HG02943 (cell line): ENCODE results near the gene USH1G.
"Not testable (repeated sequence)": the region's sequence is repeated elsewhere in the genome, so short reads cannot be mapped to it uniquely, and the experiment has no call there.

Experiments used
- ATAC-seq: cut with Tn5 transposase; IDR thresholded peaks from one replicate; pipeline ENCODE4 v1.9.1; 2021; ENCODE audit warnings: mild to moderate bottlenecking, low read depth, moderate library complexity; ENCODE audit not compliant: unreplicated experiment

Gene USH1G

GRCh38 chr17:74907012-74907411 is 16.0 kb downstream of the USH1G start:
- no peak for ATAC-seq

- not testable (repeated sequence) for ATAC-seq
Observed at GRCh38 chr17:74906214-74906793, 16.8 kb downstream of the USH1G start.

GRCh38 chr17:74904687-74905409 is 18.2 kb downstream of the USH1G start:
- ATAC-seq, result no peak

DNA sequence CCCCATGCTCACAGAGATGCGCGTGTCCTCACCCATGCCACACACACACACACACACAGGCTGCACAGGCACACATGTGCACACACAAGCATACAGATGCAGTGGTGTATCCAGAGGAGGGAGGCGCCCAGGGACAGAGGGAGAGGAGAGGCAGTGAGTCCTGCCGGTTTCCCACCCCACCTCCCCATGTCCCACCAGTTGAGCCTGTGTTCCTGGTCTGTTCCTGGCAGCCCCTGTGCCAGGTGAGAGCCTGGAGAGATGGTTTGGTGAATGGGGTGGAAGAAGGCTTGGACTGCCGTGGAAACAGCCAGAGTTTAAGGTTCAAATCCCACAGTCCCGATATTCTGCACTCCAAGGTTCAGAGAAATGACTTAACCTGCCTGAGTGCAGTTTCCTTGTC is 19.4 kb downstream of the USH1G start:
- ATAC-seq, result no peak

DNA sequence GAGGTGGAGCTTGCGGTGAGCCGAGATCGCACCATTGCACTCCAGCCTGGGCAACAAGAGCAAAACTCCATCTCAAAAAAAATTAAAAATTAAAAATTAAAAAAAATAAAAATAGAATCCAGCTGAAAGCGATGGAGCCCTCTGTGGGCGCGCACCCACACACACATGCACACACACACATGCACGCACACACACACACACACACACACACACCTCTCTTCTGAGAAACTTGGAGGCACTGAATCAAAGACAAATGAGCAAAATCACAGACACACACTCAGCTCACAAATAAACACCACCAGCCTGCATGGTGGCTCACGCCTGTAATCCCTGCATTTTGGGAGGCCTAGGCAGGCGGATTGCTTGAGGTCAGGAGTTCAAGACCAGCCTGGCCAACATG is 20.0 kb downstream of the USH1G start:
- no peak for ATAC-seq

- no peak for ATAC-seq
Observed at GRCh38 chr17:74901353-74902135, 21.5 kb downstream of the USH1G start.

GRCh38 chr17:74900208-74900607 is 22.8 kb downstream of the USH1G start:
- ATAC-seq, result no peak

GRCh38 chr17:74898376-74898946 is 24.6 kb downstream of the USH1G start:
- ATAC-seq, result no peak

GRCh38 chr17:74893936-74894671 is 29.0 kb downstream of the USH1G start:
- ATAC-seq, result no peak

- ATAC-seq, result no peak
Observed at GRCh38 chr17:74892974-74893911, 29.8 kb downstream of the USH1G start, which contains the start of gene FADS6. FADS6 (minus strand) TSS chr17:74893633; CDS start chr17:74893595, 38 bp downstream.

GRCh38 chr17:74892013-74892841 is 30.8 kb downstream of the USH1G start:
- no peak for ATAC-seq

DNA sequence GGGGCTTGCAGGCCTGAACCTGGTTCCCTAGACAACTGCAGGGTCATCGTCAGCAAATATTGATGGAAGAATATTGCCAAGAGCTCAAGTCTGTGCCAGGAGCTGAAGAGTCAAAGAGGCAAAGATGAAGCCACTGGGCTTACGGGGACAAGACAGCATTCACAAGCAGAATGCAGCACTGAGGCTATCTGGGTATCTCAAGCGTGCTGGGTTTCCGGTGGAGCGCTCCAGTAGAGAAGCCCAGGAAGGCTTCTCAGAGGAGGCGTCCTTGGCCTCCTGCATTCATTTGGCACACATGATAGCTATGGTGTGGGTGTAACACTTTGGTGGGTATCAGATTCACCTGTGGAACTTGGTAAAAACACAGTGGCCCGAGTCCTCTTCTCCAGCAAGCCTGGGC is 32.5 kb downstream of the USH1G start:
- ATAC-seq, result no peak

DNA sequence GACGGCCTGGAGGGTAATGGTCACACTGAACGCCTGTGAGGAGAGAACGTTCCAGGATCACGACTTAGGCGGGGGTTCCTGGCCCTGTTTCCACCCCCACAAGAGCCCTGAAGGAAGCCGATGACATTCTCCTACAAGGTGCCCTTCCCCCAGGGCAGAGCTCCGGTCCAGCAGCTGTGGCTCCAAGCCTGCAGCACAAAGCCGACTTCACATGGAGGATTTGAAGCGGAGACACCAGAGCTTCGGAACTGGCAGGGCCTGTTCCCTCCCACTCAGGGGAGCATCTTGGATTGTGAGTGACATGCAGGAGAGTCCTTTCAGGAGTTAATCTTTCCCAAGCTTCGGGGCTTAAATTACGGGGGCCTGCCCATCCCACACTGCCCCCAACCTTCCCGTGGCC is 34.6 kb downstream of the USH1G start:
- no peak for ATAC-seq

DNA sequence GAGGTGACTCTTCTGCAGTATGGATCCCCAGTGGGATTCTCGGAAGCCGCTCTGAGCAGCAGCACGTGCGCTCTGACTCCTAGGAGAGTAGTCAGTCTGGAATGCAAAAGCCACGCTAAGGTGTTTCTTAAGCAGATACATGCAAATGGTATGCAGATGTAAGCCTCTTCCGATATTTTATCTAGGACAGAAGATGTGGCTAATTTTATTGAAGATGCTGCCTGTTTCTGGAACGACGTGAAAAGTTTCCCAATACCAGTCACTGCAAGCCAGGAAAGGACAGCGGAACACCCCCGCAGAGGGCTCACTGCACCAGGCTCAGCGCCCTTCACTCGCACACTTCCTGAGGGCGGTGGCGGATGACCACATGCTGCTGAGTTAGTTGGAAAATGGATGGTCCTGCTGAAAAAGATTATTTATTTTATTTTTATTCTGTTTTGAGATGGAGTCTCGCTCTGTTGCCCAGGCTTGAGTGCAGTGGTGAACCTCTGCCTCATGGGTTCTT is 39.8 kb downstream of the USH1G start:
- ATAC-seq, result no peak

GRCh38 chr17:74882517-74883240 is 40.4 kb downstream of the USH1G start:
- no peak for ATAC-seq

DNA sequence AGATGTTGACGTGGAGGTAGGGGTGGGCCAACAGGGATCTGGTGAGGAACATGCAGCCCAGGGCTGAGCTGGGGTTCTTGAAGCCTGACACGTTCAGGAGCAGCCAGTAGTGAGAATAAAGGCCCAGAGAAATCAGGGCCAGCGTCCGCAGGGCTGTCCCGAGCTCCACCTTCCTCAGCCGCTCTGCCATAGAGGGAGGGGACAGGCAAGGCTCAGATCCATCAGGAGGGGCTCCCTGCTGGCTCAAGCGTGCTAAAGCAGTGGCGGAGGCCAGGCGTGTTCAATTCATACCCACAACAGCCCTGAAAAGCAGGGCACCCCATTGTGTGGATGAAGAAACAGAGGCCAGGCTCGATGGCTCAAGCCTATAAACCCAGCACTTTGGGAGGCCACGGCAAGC is 42.0 kb downstream of the USH1G start:
- ATAC-seq, result no peak

GRCh38 chr17:74879308-74879707 is 43.7 kb downstream of the USH1G start:
- no peak for ATAC-seq

GRCh38 chr17:74878658-74879057 is 44.4 kb downstream of the USH1G start:
- ATAC-seq, result no peak
